AG09319 (cell line): ENCODE data around the gene TLR1.

ENCODE experiments used
- DNase-seq: peaks from one replicate; pipeline ENCODE4 v3.0.0-alpha.2; 2010; ENCODE audit warnings: low read depth; ENCODE audit errors: extremely low read depth
- CTCF ChIP-seq: IDR thresholded peaks from 2 replicates; pipeline ENCODE4 v1.5.1; 2011; ENCODE audit warnings: low read depth, mild to moderate bottlenecking, inconsistent platforms, low read length, moderate library complexity

TLR1 gene

GRCh38 chr4:38832206-38832605 is 27.6 kb upstream of the TLR1 start:
- DNase-seq, result no peak
- no peak for TF ChIP-seq CTCF

- no peak for DNase-seq
- no peak for TF ChIP-seq CTCF
These were observed 27.1 kb upstream of the TLR1 start for GRCh38 chr4:38831653-38832052.

- no peak for DNase-seq
- no peak for TF ChIP-seq CTCF
These were observed 24.6 kb upstream of the TLR1 start for GRCh38 chr4:38829237-38829636.

- TF ChIP-seq CTCF, result no peak
- DNase-seq, result no peak
These were observed 19.2 kb upstream of the TLR1 start for GRCh38 chr4:38823766-38824165.

GRCh38 chr4:38822748-38823303 is 18.2 kb upstream of the TLR1 start:
- no peak for DNase-seq
- TF ChIP-seq CTCF, result no peak

- DNase-seq, result no peak
- no peak for TF ChIP-seq CTCF
These were observed 17.1 kb upstream of the TLR1 start for GRCh38 chr4:38821739-38822138.

- no peak for TF ChIP-seq CTCF
- no peak for DNase-seq
These were observed 15.9 kb upstream of the TLR1 start for GRCh38 chr4:38820329-38821061.
